Stimulated activated CD4-positive, alpha-beta T cell treated with anti-CD3 and anti-CD28 coated beads, Interleukin-4, amount 100 ng/mL, for 1 hour (primary cell): ENCODE measurements around the gene SCAI.
A peak's percentile ranks its signal among the peaks of the same experiment; 100 is the strongest.
"Not testable (repeated sequence)": the region's sequence is repeated elsewhere in the genome, so short reads cannot be mapped to it uniquely, and the experiment has no call there.

Source experiments
- DNase-seq: peaks from one replicate; pipeline ENCODE4 v3.0.0-alpha.2; 2020

SCAI gene

DNA sequence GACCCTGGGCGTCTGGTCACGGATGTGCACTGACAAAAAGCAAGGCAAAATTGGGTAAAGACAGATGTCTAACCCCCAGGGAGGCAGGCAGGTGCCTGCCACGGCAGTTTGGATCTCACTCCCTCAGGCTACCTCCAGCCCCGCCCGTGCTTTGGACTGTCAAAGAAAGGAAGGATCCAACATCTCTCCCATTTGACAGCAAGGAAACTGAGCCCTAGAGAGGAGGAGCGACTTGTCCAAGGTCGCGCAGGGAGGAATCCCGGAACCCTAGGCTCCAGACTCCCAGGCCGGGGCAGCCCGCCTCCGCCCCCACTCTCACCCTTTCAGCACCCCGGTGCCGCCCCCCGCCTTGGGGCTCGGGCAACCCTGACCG, 202.8 kb downstream of the SCAI start:
- DNase-seq, result no peak

DNA sequence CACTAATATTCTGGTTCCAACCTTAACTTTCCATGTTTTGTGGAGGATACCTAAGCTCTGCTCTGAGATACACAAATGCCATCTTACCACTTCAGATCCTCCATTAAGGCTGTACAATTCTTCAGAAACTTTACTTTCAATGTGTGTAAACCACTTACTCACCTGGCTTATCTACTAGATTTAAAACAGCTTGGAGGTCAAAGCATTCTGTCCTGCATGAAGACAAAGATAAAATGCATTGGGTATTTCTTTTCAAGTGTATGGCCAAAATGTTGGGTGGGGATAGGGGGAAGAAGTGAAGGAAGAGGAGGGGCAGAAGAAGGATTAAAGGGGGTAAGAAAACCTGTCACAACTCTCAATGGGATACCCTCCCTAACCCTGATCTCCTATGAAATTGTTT, 203.4 kb downstream of the SCAI start:
- DNase-seq, result no peak

DNA sequence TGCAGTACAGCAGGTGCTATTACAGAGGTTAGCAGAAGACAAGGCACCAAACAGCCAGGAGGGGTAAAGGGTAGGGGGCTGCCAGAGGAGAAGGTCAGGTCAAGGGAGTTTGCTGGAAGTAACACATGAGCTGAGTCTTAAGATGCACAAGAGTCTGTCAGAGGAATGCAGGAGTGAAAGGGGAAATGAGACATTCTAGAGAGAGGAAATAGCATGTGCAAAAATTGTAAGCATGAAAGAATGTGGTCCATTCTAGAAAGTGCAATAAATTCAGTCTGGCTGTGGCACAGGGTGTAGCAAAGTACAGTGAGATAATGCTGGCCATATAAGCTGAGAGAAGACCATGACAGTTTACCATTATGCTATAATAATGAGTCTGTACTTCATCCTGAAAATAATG, 209.0 kb downstream of the SCAI start:
- no peak for DNase-seq

DNA sequence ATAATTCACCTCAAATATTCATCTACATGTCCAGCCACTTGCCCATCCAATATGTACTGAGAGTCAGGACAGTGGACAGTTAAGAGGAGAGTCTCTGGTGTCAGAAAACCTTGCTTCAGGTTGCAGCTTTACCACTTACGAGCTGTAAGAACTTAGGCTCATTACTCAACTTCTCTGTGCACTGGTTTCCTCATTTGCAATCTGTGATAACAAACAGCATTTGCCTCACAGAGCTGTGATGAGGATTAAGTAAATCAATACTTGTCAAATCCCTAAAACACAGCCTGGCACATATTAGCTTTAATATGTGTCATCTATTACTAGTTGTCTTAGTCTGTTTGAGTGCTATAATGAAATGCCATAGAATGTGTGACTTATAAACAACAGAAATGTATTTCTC, 211.0 kb downstream of the SCAI start:
- no peak for DNase-seq

DNA sequence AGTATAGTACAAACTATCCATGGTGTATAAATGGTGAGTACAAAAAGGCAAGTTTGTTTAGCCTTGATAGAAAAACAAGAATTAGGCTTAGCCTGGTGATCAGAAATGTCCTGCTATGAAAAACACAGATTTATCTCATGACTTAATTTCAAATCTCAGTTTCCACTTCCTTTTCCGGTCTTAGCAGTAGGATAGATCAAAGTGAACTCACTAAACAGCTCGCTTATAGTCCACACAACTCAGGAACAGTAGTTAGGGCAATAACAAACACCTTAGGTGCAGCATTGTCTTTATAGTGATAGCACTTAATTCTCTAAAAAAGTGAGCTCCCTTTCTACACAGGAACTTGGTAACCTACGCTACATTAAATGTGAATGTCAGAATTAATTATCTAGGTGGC, 213.9 kb downstream of the SCAI start:
- DNase-seq, result no peak

DNA sequence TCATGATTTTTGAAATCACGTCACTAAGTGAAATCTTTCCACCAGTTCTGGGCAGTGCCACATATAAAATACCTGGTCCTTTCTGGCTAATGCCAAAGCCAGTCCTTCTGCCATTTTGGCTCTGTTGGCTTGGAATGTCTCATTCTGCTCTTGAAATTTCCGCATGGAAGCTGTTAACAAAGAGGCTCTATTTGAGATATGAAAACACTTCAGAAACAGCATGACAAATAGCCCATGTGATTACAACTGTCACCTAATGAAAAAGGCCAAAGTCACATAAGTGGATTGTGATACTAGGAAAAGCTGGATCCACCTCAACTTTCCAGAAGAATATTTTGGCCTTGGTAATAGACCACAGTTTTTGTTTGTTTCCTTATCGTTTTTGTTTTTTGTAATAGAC, 215.2 kb downstream of the SCAI start:
- no peak for DNase-seq

DNA sequence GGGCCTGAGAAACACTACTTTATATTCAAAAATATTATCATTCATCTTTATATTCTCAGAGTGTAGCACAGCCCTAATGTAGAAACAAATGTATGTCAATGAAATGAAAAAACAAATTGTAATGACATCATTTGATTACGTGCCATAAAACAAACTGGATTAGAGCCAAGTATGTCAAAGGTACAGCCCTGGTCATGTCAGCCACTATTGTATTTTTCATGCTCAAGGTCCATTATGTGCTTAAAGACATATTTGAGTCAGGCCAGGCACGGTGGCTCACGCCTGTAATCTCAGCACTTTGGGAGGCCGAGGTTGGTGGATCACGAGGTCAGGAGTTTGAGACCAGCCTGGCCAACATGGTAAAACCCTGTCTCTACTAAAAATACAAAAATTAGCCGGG, 222.9 kb downstream of the SCAI start:
- not testable (repeated sequence) for DNase-seq

GRCh38 chr9:124914753-124915405, 228.4 kb downstream of the SCAI start:
- DNase-seq, result no peak

- no peak for DNase-seq
Measured at GRCh38 chr9:124913378-124913777, 229.9 kb downstream of the SCAI start.

- no peak for DNase-seq
Measured at GRCh38 chr9:124911766-124912165, 231.6 kb downstream of the SCAI start.

GRCh38 chr9:124908098-124908497, 235.2 kb downstream of the SCAI start:
- no peak for DNase-seq

DNA sequence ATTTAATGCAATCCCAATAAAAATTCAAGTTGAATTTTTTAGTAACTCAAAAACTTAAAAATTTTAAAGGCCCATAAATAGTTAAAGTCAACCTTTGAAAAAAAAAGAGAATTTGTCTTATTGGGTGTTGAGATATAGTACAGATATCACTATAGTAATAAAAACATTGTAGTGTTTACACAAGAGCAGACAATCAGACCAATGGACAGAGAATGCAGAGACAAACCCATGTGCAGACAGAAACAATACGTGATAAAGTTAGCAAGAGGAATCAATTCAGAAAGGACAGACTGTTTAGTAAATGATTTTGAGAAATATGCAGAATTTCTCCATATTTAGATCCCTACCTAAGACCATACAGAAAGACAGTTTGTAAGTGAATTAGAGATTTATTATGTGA, 236.4 kb downstream of the SCAI start:
- DNase-seq, result no peak

GRCh38 chr9:124899845-124900244, 243.5 kb downstream of the SCAI start:
- DNase-seq, result no peak

DNA sequence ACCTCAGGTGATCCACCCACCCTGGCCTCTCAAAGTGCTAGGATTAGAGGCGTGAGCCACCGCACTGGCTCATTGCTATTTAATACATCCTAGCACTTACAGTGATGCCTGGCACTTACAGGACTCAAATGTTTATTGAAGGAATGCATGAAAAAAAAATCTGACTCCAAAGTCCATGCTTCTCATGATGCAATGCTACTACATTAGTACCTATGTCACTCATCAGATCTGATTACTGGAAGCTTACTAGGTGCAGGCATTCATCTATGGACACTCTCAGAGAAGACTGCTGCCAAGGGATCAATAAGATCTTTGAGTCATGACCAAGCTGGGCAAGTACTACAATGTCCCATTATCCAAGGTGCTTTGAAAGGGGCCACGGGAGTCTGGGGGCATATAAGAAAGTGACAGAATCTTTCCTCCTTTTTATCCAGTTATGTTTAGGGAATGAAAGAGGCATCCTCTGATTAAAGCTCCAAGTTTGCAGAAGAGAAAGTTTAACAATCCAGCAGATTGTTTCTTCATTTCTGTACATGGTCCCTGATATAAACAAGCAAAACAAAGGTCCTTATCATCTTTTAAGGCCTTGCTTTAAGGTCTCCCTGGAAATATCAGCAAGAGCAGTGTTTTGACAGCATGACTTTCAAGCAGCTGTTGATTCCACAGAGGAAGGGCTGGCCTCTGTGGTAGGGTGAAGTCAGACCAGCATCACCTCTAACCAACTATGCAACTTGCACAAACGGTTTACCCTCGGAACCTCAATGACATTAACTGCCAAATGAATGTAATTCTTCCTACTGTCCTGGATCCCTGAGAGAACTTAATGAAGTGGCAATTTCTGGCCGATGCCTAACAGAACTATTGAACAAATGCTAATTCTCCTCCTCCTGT, 245.5 kb downstream of the SCAI start:
- DNase-seq, result no peak

- DNase-seq, result peak; percentile 19
Measured at GRCh38 chr9:124894741-124895170, 248.6 kb downstream of the SCAI start.

DNA sequence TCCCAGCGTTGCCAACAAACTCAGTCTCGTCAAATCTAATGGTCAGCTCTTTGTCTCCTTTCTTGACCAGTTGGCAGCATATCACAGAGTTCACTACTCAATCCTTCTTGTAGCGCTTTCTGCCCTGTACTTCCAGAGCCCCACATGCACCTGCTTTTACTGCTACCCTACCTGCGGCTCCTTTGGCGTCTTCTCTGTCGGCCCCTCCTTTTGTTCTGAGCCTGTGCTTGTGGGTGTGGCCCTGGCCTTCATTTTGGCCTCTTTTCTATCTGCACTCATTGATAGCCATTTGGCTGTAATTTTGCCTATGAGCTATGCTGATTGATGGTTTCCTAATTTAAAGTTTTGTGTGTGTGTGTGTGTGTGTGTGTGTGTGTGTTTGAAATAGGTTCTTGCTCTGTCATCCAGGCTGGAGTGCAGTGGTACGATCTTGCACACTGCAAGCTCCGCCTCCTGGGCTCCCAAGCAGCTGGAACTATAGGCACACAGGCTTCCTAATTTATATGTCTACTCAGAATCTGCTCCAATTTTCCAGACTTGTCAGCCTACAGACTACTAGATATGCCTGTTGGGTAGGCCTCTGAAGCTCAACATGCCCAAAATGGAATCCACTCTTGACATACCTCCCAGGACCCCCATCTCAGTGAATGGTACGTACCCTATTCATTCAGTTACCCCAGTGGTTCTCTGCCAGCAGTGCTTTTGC, 249.1 kb downstream of the SCAI start:
- DNase-seq, result no peak
